Measurements from ENCODE around the gene SYT17. TPM values are rescaled to one million over a fixed set of nuclear protein-coding genes. Genes with fewer than 3 reads are reported as not detected.

SYT17 gene
- total RNA-seq, 1 donor from 2014 or later = 4.4 TPM

- no peak for DNase-seq (ENCODE audit: low read depth in 2 of 2)
These were observed 126.2 kb downstream of the SYT17 start for GRCh38 chr16:19294156-19294649.

GRCh38 chr16:19295393-19295792 is 127.4 kb downstream of the SYT17 start:
- no peak for DNase-seq (ENCODE audit: low read depth in 2 of 2)

DNA sequence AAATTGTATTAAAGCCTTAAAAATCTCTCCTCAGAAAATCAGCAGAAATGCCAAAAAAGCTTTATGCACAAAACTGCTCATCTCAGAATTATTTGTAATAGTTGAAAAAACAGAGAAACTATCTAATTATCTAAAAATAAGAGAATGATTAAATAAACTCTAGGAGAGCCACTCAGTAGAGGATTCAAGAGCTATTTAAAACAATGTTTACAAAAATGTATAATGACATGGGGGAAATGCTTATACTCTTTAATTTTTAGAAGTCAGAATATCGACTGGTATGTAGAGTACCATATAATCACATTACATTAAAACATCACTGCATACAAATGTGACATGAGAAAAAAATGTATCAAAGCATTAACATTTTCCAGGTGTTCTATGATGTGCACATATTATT is 129.4 kb downstream of the SYT17 start:
- no peak for DNase-seq (ENCODE audit: low read depth in 2 of 2)

DNA sequence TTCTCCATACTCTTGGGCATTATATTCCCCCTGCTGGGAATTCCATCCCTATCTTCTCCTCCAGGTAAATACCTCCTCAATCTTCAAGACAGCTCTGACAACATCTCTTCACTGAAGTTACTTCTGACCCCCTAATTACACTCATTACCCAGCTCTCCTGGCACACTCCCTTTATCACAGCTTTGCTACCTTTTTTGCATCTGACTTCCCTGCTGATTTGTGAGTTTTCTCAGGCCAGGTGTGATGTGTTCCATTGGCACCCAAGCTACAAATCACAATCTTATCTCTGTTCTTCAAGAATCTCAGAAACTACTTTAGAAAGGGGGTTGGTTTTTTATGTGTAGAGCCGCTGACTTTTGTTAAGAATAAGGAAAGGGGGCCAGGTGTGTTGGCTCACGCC is 131.5 kb downstream of the SYT17 start:
- DNase-seq (ENCODE audit: low read depth in 2 of 2) = no peak

- DNase-seq (ENCODE audit: low read depth in 2 of 2) = no peak
These were observed 133.9 kb downstream of the SYT17 start for GRCh38 chr16:19301931-19302330.

DNA sequence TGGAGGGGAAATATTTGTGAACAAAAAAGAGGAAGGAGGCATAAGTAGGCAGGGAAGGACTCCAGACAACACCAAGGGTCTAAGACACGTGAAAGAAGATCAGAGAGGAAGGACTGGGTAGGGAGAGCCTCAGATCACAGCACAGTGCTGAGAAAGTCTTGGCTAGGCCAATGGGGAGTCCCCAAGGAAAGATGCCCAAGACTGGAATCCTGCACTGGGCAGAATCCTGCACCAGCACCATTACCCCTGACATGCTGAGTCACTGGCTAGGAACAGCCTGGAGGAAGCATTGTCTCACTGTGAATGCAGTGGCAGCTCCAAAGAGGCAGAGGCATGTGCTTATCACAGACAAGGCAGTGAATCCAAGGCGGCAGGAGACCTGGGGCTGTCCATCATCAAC is 136.7 kb downstream of the SYT17 start:
- DNase-seq (ENCODE audit: low read depth in 2 of 2) = no peak

DNA sequence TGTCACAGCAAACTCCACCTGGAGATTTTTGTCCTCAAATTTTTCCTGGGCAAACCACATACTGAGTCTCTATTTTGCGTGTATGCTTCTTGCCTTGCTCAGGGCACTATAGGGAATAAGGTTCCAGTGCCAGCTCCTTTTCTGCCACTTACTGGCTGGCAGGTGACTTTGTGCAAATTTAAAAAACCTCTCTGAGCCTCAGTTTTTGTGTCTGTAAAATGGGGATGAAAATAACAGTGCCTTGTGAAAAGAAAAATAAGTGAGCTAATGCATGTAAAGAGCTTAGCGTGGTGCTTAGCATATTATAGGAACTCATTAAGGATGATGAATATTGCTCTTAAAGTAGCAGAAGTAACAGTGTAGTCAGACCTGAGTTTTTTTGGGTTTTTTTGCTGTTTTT is 137.4 kb downstream of the SYT17 start:
- no peak for DNase-seq (ENCODE audit: low read depth in 2 of 2)

DNA sequence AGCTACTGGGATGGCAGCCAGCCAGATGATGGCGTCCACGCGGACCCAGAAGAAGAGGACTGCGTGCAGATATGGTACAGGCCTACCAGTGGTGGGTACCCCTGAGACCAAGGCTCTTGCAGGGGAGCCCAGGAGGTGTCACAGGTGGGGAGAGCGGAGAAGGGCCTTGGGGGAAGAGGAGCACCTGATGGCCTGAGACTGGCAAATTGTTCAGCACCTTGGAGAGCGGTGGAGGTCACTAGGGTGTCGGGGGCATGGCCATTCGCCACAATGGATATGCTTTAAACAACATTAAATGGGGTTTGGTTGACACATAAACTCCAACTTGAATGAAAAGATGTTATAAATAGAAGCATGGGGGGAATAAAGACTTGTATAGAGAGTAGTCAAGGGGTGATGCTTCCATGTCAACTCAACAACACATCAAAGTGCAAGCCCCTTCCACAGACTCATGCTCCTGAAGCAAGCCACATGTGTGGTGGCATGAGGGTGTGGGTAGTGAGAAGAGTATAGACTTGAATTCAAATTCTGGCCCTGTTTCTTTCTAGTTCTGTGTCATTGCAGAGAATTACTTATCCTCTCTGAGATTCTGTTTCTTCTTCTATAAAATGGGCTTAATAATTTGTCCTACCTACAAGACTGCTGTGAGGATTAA is 139.7 kb downstream of the SYT17 start:
- DNase-seq (ENCODE audit: low read depth in 2 of 2) = no peak

- no peak for DNase-seq (ENCODE audit: low read depth in 2 of 2)
These were observed 140.4 kb downstream of the SYT17 start for GRCh38 chr16:19308392-19308791.

DNA sequence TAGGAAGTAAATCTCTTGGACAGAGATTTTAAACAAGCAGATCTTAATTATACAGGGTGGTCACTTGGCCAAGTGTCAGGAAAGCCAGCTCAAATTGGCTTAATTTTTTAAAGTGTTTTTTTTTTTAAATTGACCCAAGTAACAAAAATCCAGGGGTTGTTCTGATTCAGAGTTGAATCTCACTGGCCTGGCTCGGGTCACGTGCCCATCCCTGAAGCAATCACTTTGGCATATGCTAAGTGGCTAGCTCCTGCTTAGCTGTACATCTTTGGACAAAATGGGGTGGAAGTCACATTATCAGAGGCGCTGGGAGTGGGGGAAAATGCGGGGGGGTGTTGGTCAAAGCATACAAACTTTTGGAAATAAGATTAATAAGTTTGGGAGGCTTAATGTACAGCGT is 141.1 kb downstream of the SYT17 start:
- DNase-seq (ENCODE audit: low read depth in 2 of 2) = no peak

DNA sequence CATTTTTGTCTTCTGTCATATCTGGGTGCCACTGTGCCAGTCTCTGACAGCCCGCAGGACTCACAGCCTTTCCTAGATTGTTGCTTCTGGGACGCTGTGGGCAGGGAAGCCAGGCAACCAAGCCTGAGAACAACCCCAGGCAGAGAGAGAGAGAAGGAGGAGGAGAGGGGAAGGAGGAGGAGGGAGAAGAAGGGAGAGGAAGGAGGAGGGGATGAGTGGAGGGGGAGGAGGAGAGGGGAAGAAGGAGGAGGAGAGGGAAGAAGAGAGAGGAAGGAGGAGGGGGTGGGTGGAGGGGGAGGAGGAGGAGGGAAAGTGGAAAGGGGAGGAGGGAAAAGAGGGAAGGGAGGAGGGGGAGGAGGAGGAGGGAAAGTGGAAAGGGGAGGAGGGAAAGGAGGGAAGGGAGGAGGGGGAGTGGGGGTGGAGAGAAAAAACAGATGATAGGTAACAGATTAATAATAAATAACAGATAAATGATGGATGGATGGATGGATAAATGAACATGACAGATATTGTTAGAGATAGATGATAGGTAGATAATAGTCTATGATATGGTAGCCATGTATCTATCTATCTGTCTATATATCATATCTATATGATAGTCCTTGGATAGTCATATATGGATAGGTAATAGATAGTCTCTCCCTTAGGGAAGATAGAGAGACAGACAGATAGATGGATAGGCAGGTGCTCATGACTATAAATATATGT is 146.8 kb downstream of the SYT17 start:
- DNase-seq (ENCODE audit: low read depth in 2 of 2) = no peak

DNA sequence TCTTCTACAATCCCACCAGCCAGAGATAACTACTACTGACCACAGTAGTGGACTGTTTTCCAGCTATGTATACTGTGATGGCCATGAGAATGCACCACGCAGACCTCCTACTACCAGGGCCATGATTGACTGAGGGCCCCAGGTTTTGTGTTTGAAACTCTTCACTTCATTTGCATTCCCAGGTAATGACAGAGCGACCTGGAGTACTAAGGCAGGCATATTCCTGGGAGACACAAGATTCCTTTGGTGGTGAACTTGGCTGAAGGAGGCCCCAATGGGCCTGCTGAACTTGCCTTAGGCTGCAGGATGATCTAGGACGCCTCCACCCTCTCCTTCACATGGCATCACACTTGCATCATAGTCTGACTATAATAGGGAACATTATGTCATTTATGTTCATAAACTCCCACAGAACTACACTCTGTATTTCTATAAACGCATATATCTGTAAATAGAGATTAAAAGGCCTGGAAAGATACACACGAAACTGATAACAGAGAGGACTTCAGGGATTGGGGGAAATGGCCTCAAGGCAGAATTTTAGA is 147.9 kb downstream of the SYT17 start:
- no peak for DNase-seq (ENCODE audit: low read depth in 2 of 2)

DNA sequence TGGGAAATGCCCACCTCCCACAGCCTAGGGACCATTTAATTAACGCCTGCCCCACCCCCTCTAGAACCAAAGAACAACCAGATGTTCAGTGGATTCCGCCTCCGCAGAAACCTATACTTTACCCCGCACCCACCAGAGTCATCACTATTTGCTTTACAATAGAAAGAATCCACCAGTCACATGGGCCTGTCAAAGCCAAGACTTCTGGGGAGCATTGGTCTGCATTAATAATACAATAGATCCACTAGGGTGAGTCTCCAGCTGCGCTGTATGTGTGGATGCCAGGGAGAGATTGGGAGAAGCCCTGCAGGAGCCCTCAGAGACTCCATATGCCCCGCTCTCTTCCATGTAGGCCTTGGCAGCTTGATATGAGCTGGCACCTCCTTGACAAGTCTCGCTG is 148.8 kb downstream of the SYT17 start:
- no peak for DNase-seq (ENCODE audit: low read depth in 2 of 2)

Other genes with a start within 250 kb of the SYT17 start
- 34.0 and 40.7 TPM in 2 replicates for gene SMG1, start 241.8 kb upstream of the SYT17 start, total RNA-seq
- 2.8 and 3.6 TPM in 2 replicates for gene TMC7, start 184.3 kb upstream of the SYT17 start, total RNA-seq
- gene COQ7, start 100.6 kb upstream of the SYT17 start, total RNA-seq = 14.8 and 19.4 TPM in 2 replicates
- 17.0 and 28.4 TPM in 2 replicates for gene ITPRIPL2, start 54.3 kb upstream of the SYT17 start, total RNA-seq
- not detected in 2 replicates for gene CLEC19A, start 117.5 kb downstream of the SYT17 start, total RNA-seq
- not detected in 2 replicates for gene TMC5, start 249.6 kb downstream of the SYT17 start, total RNA-seq

Data from lung microvascular endothelial cell (primary cell).